Measurements from ENCODE around the gene TSHZ2.

- TF ChIP-seq USF1 (IDR thresholded peaks at IDR 0.05), result no peak
- no peak for TF ChIP-seq REST (IDR thresholded peaks at IDR 0.05; ENCODE audit: low read depth)
- TF ChIP-seq EGR1 (IDR thresholded peaks at IDR 0.05), result no peak
- TF ChIP-seq CEBPB (IDR thresholded peaks at IDR 0.05), result no peak
- no peak for TF ChIP-seq YY1 (IDR thresholded peaks at IDR 0.05; ENCODE audit: low read depth)
These were observed 120.7 kb downstream of the TSHZ2 start for GRCh38 chr20:53092772-53093300.

Data from Ishikawa (cell line).